SK-N-SH treated with all-trans-retinoic acid at 6 μM for 48 hours (cell line): ENCODE results near the gene FBXL13.
"Not testable (repeated sequence)": the region's sequence is repeated elsewhere in the genome, so short reads cannot be mapped to it uniquely, and the experiment has no call there.

ENCODE experiments used
- ATAC-seq: fragments of 200-7000 bp; cut with Tn5 transposase; 3 replicates; pipeline ENCODE4 v1.9.1; 2020; ENCODE audit warnings: mild to moderate bottlenecking, moderate library complexity
- ARNTL ChIP-seq: fragments of 450-650 bp; formaldehyde crosslinking; IDR thresholded peaks from 2 replicates; pipeline ENCODE4 v1.5.0; 2020; ENCODE audit warnings: low read depth, mild to moderate bottlenecking, moderate library complexity, borderline replicate concordance
- BACH2 ChIP-seq: fragments of 250-450 bp; sonication (Bioruptor Pico); IDR thresholded peaks from 2 replicates; pipeline ENCODE4 v1.9.0; 2021; ENCODE audit warnings: mild to moderate bottlenecking, borderline replicate concordance
- CSDC2 ChIP-seq: fragments of 250-450 bp; sonication (Bioruptor Pico); IDR thresholded peaks from 2 replicates; pipeline ENCODE4 v1.5.0; 2020; ENCODE audit warnings: mild to moderate bottlenecking, moderate library complexity
- ESRRG ChIP-seq: fragments of 250-450 bp; sonication (Bioruptor Pico); IDR thresholded peaks from 2 replicates; pipeline ENCODE4 v1.6.1; 2021; ENCODE audit warnings: mild to moderate bottlenecking
- GLIS3 ChIP-seq: fragments of 250-450 bp; sonication (Bioruptor Pico); IDR thresholded peaks from 2 replicates; pipeline ENCODE4 v1.5.0; 2020; ENCODE audit warnings: mild to moderate bottlenecking, moderate library complexity
- ISL1 ChIP-seq: fragments of 250-450 bp; sonication (Bioruptor Pico); IDR thresholded peaks from 2 replicates; pipeline ENCODE4 v2.1.2; 2022; ENCODE audit warnings: mild to moderate bottlenecking, moderate library complexity
- OSR1 ChIP-seq: fragments of 250-450 bp; sonication (Bioruptor Pico); IDR thresholded peaks from 2 replicates; pipeline ENCODE4 v1.8.0; 2022; ENCODE audit warnings: moderate library complexity, mild to moderate bottlenecking, inconsistent platforms
- POU6F1 ChIP-seq: fragments of 250-450 bp; sonication (Bioruptor Pico); IDR thresholded peaks from 2 replicates; pipeline ENCODE4 v1.8.0; 2021; ENCODE audit warnings: low read depth, mild to moderate bottlenecking, moderate library complexity, borderline replicate concordance
- PPARA ChIP-seq: fragments of 250-450 bp; sonication (Bioruptor Pico); IDR thresholded peaks from 2 replicates; pipeline ENCODE4 v1.5.0; 2020; ENCODE audit warnings: mild to moderate bottlenecking, borderline replicate concordance
- RARB ChIP-seq: fragments of 250-450 bp; sonication (Bioruptor Pico); IDR thresholded peaks from 2 replicates; pipeline ENCODE4 v1.8.0; 2021; ENCODE audit warnings: mild to moderate bottlenecking, moderate library complexity
- SNAI2 ChIP-seq: fragments of 250-450 bp; sonication (Bioruptor Pico); IDR thresholded peaks from 2 replicates; pipeline ENCODE4 v1.5.0; 2020; ENCODE audit warnings: mild to moderate bottlenecking, moderate library complexity
- TCF4 ChIP-seq: fragments of 250-450 bp; sonication (Bioruptor Pico); IDR thresholded peaks from 2 replicates; pipeline ENCODE4 v1.8.0; 2021; ENCODE audit warnings: mild to moderate bottlenecking, moderate library complexity, borderline replicate concordance
- TOX ChIP-seq: fragments of 250-450 bp; sonication (Bioruptor Pico); IDR thresholded peaks from 2 replicates; pipeline ENCODE4 v1.8.0; 2021; ENCODE audit warnings: mild to moderate bottlenecking, moderate library complexity, borderline replicate concordance
- ZC3H10 ChIP-seq: fragments of 250-450 bp; sonication (Bioruptor Pico); IDR thresholded peaks from 2 replicates; pipeline ENCODE4 v1.5.1; 2021; ENCODE audit warnings: mild to moderate bottlenecking, moderate library complexity
- ZFP3 ChIP-seq: fragments of 250-450 bp; sonication (Bioruptor Pico); IDR thresholded peaks from 2 replicates; pipeline ENCODE4 v1.5.0; 2020; ENCODE audit warnings: mild to moderate bottlenecking, moderate library complexity
- ZFP30 ChIP-seq: fragments of 450-650 bp; formaldehyde crosslinking; IDR thresholded peaks from 2 replicates; pipeline ENCODE4 v1.5.0; 2022; ENCODE audit warnings: mild to moderate bottlenecking, moderate library complexity
- ZNF70 ChIP-seq: fragments of 450-650 bp; formaldehyde crosslinking; IDR thresholded peaks from 2 replicates; pipeline ENCODE4 v1.5.0; 2020; ENCODE audit warnings: mild to moderate bottlenecking, moderate library complexity
- ZNF8 ChIP-seq: fragments of 450-650 bp; formaldehyde crosslinking; IDR thresholded peaks from 2 replicates; pipeline ENCODE4 v1.5.0; 2020; ENCODE audit warnings: mild to moderate bottlenecking, moderate library complexity
- TF ChIP-seq, protein P1 (sequence below): fragments of 250-450 bp; sonication (Bioruptor Pico); IDR thresholded peaks from 2 replicates; pipeline ENCODE4 v1.5.0; 2020; ENCODE audit warnings: mild to moderate bottlenecking, moderate library complexity
- TF ChIP-seq, protein P2 (sequence below): fragments of 250-450 bp; sonication (Bioruptor Pico); IDR thresholded peaks from 2 replicates; pipeline ENCODE4 v1.5.1; 2020; ENCODE audit warnings: low read depth, mild to moderate bottlenecking, moderate library complexity

Gene FBXL13

GRCh38 chr7:103080923-103081322, 6.3 kb upstream of the FBXL13 start (continued):
- TF ChIP-seq, protein P1, sequence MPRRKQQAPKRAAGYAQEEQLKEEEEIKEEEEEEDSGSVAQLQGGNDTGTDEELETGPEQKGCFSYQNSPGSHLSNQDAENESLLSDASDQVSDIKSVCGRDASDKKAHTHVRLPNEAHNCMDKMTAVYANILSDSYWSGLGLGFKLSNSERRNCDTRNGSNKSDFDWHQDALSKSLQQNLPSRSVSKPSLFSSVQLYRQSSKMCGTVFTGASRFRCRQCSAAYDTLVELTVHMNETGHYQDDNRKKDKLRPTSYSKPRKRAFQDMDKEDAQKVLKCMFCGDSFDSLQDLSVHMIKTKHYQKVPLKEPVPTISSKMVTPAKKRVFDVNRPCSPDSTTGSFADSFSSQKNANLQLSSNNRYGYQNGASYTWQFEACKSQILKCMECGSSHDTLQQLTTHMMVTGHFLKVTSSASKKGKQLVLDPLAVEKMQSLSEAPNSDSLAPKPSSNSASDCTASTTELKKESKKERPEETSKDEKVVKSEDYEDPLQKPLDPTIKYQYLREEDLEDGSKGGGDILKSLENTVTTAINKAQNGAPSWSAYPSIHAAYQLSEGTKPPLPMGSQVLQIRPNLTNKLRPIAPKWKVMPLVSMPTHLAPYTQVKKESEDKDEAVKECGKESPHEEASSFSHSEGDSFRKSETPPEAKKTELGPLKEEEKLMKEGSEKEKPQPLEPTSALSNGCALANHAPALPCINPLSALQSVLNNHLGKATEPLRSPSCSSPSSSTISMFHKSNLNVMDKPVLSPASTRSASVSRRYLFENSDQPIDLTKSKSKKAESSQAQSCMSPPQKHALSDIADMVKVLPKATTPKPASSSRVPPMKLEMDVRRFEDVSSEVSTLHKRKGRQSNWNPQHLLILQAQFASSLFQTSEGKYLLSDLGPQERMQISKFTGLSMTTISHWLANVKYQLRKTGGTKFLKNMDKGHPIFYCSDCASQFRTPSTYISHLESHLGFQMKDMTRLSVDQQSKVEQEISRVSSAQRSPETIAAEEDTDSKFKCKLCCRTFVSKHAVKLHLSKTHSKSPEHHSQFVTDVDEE (CRISPR knock-in tag) = no peak
- TF ChIP-seq TOX (no peak), GLIS3 (no peak), ZC3H10 (no peak), SNAI2 (CRISPR knock-in tag) (no peak), PPARA (no peak), ISL1 (CRISPR knock-in tag) (no peak), ARNTL (CRISPR knock-in tag) (no peak), ZNF70 (CRISPR knock-in tag) (no peak)
- TF ChIP-seq, protein P2, sequence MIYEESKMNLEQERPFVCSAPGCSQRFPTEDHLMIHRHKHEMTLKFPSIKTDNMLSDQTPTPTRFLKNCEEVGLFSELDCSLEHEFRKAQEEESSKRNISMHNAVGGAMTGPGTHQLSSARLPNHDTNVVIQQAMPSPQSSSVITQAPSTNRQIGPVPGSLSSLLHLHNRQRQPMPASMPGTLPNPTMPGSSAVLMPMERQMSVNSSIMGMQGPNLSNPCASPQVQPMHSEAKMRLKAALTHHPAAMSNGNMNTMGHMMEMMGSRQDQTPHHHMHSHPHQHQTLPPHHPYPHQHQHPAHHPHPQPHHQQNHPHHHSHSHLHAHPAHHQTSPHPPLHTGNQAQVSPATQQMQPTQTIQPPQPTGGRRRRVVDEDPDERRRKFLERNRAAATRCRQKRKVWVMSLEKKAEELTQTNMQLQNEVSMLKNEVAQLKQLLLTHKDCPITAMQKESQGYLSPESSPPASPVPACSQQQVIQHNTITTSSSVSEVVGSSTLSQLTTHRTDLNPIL = no peak

DNA sequence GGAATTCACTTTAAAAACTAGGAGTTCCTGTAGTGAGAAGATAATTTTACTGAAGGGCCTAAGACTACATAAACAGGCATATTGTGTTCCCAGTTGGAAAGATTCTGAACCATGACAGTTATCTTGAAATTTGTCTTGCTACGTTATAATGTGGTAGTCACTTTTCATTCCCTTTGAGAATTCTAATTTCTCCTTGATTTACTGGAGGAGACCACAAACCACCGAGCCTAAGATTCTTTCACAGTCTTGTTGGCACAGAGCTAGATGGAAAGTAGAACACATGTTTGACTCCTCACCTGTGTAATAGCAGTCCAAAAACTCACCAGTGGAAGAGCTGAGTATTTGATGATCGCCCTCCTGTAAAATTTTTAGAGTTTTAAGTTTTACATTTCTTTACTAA, 5.2 kb upstream of the FBXL13 start:
- no peak for TF ChIP-seq ARNTL (CRISPR knock-in tag)
- no peak for TF ChIP-seq ZFP3 (CRISPR knock-in tag)
- TF ChIP-seq, protein P2 = no peak
- TF ChIP-seq OSR1 (CRISPR knock-in tag) = no peak
- TF ChIP-seq PPARA = no peak
- TF ChIP-seq ESRRG (CRISPR knock-in tag) = no peak
- no peak for TF ChIP-seq RARB (CRISPR knock-in tag)
- no peak for TF ChIP-seq ZFP30 (CRISPR knock-in tag)
- TF ChIP-seq ZNF8 (CRISPR knock-in tag) = no peak
- no peak for TF ChIP-seq BACH2 (CRISPR knock-in tag)
- no peak for TF ChIP-seq POU6F1 (CRISPR knock-in tag)
- TF ChIP-seq ZNF70 (CRISPR knock-in tag) = no peak
- ATAC-seq = no peak

- not testable (repeated sequence) for ATAC-seq
Measured at GRCh38 chr7:103078226-103078625, 3.6 kb upstream of the FBXL13 start.

- ATAC-seq = no peak
- TF ChIP-seq ESRRG (CRISPR knock-in tag) (no peak), CSDC2 (CRISPR knock-in tag) (no peak), RARB (CRISPR knock-in tag) (no peak), ZFP3 (CRISPR knock-in tag) (no peak), ZNF8 (CRISPR knock-in tag) (no peak)
Measured at GRCh38 chr7:103077318-103077717, 2.7 kb upstream of the FBXL13 start.

GRCh38 chr7:103076764-103077163, 2.2 kb upstream of the FBXL13 start:
- ATAC-seq = no peak
- TF ChIP-seq POU6F1 (CRISPR knock-in tag) = no peak
- no peak for TF ChIP-seq TCF4 (CRISPR knock-in tag)
- no peak for TF ChIP-seq BACH2 (CRISPR knock-in tag)
- no peak for TF ChIP-seq ARNTL (CRISPR knock-in tag)
